Measurements from ENCODE around the gene PPP1R7. TPM values are rescaled to one million over a fixed set of nuclear protein-coding genes. Genes with fewer than 3 reads are reported as not detected.

The PPP1R7 gene
- total and polyA plus RNA-seq, 2 of the 4 experiments (the other 2 are of a cell fraction) = 60.8 to 70.0 TPM

- no TSS peak for BruUV-seq (replicated peaks)
- 73% methylated on average over 5 of the region's 8 CpGs; no CpG with 5 or more reads in 1 of the 2 experiments for WGBS, 2 experiments (ENCODE audit: extremely low coverage in 2 of 2, insufficient read length in 1 of 2)
Observed at GRCh38 chr2:241224851-241225438, 74.7 kb downstream of the PPP1R7 start.

More at GRCh38 chr2:241224851-241225438, 74.7 kb downstream of the PPP1R7 start:
- Histone ChIP-seq H4K5ac (ENCODE audit: low read depth, low read length) (no peak overlapping the region), H3K4me3 (ENCODE audit: insufficient read depth, low read depth, low read length) (no peak overlapping the region), H3K23ac (ENCODE audit: low read depth, low read length) (no peak overlapping the region), H3K9ac (ENCODE audit: low read depth, low read length) (no peak overlapping the region), H4K20me1 (ENCODE audit: insufficient read depth, low read length) (peaks cover 68% of the 10 kb centered on the region), H3K36me3 (ENCODE audit: control insufficient read depth, insufficient read depth, low read length) (peaks cover 43% of the 10 kb centered on the region), H4K91ac (ENCODE audit: insufficient read depth, low read depth, low read length) (no peak overlapping the region), H2BK20ac (ENCODE audit: low read depth, low read length) (no peak overlapping the region), H2BK15ac (ENCODE audit: low read depth, low read length) (no peak overlapping the region), H3K27me3 (ENCODE audit: control insufficient read depth, insufficient read depth, low read length) (no peaks in the 10 kb centered on the region), H2BK5ac (ENCODE audit: low read depth, low read length, poor library complexity, severe bottlenecking) (no peak overlapping the region), H3K79me1 (ENCODE audit: low read depth in 1 of 2, low read length in 2 of 2) (peaks cover 12 to 40% of the 10 kb centered on the region in 2 experiments), H3K9me1 (ENCODE audit: insufficient read depth, low read length) (peaks cover 3% of the 10 kb centered on the region; the same call in 1 of the 2 replicates), H3K4ac (ENCODE audit: low read depth, low read length) (no peak overlapping the region), H3K56ac (ENCODE audit: extremely low read depth, insufficient read depth, low read length) (no peak overlapping the region), H4K8ac (ENCODE audit: low read depth in 2 of 2, low read length in 2 of 2) (no peak overlapping the region), H3K4me2 (ENCODE audit: low read depth, low read length) (no peak overlapping the region), H2AK9ac (replicated peaks; ENCODE audit: low read depth, low read length, poor library complexity) (no peak overlapping the region), H2AFZ (replicated peaks; ENCODE audit: low read length, poor library complexity) (no peak overlapping the region), H2AK5ac (ENCODE audit: low read depth, low read length) (no peak overlapping the region), H2BK120ac (ENCODE audit: low read depth, low read length) (no peak overlapping the region), H3K4me1 (ENCODE audit: control insufficient read depth, insufficient read depth, low read length) (peaks cover 9% of the 10 kb centered on the region; the same call in 1 of the 2 replicates), H3K18ac (ENCODE audit: low read depth, low read length) (no peak overlapping the region), H3K9me3 (ENCODE audit: control insufficient read depth, insufficient read depth, low read length) (no peaks in the 10 kb centered on the region), H3K14ac (replicated peaks; ENCODE audit: low read depth, low read length) (no peak overlapping the region), H3K27ac (ENCODE audit: insufficient read depth, low read length) (no peak overlapping the region)
- TF ChIP-seq FOS (IDR thresholded peaks at IDR 0.05; ENCODE audit: low read depth, low read length) (no peak), USF2 (IDR thresholded peaks at IDR 0.05; ENCODE audit: low read depth, low read length) (no peak), CTCF (conservative IDR thresholded peaks at IDR 0.05; ENCODE audit: low read depth, low read length) (no peak), RCOR1 (IDR thresholded peaks at IDR 0.05; ENCODE audit: insufficient replicate concordance, low read length) (no peak), POLR2A (IDR thresholded peaks at IDR 0.05; ENCODE audit: low read depth, low read length) (no peak)
- in situ Hi-C loops (cut with MboI; ENCODE audit: low sequenced_read_pairs) (loop anchor here (5.0 kb wide), 1 partner anchor 373 kb away; no protein-coding TSS in a partner anchor), intact Hi-C loops (cut with micrococcal nuclease) (no loop called here), dilution Hi-C loops (cut with HindIII; ENCODE audit: low sequenced_read_pairs, unreplicated experiment) (no loop called here)
- POLR2A ChIA-PET (ENCODE audit: unreplicated experiment) = no interaction called here
- CTCF ChIA-PET = interaction anchor here (0.6 kb wide), 1 partner anchor 101 kb away, joined by 3 read pairs; no protein-coding TSS in a partner anchor
- ATAC-seq (ENCODE audit: low read depth) (no peak), DNase-seq (no peak)

Measured in IMR-90 (cell line).